Measurements from ENCODE around the gene TBXAS1. TPM values are rescaled to one million over a fixed set of nuclear protein-coding genes. Genes with fewer than 3 reads are reported as not detected.

The TBXAS1 gene
- polyA plus RNA-seq, 1 donor from 2014 or later, result 0.93 TPM

GRCh38 chr7:139931190-139931934, 102.3 kb downstream of the TBXAS1 start:
- Histone ChIP-seq H3K9me3 (ENCODE audit: low read length) (no peaks in the 10 kb centered on the region), H3K36me3 (ENCODE audit: insufficient read depth, low read length) (no peaks in the 10 kb centered on the region), H3K4me2 (ENCODE audit: low read length) (no peak overlapping the region), H3K79me2 (replicated peaks; ENCODE audit: insufficient read depth, low read length) (no peaks in the 10 kb centered on the region), H3K27ac (ENCODE audit: low read length) (no peak overlapping the region), H3K4me3 (ENCODE audit: low read length) (no peak overlapping the region), H3K9me2 (ENCODE audit: insufficient read depth, low read length) (no peaks in the 10 kb centered on the region), H3K9ac (ENCODE audit: low read length) (no peak overlapping the region), H2AFZ (ENCODE audit: low read depth, low read length) (no peak overlapping the region), H3K27me3 (ENCODE audit: insufficient read depth, low read depth, low read length) (no peaks in the 10 kb centered on the region), H3F3A (ENCODE audit: insufficient read depth, low read length, poor library complexity, severe bottlenecking) (no peaks in the 10 kb centered on the region), H4K20me1 (ENCODE audit: insufficient read depth) (no peaks in the 10 kb centered on the region)
- no peak for TF ChIP-seq RAD21 (conservative IDR thresholded peaks at IDR 0.05)
- no peak for TF ChIP-seq POLR2AphosphoS5 (IDR thresholded peaks at IDR 0.05)
- TF ChIP-seq CTCF (IDR thresholded peaks at IDR 0.05; ENCODE audit: poor library complexity, severe bottlenecking), result no peak
- TF ChIP-seq SMC3 (conservative IDR thresholded peaks at IDR 0.05; ENCODE audit: poor library complexity), result no peak
- no peak for TF ChIP-seq REST (IDR thresholded peaks at IDR 0.05; ENCODE audit: borderline replicate concordance)
- TF ChIP-seq TAF1 (IDR thresholded peaks at IDR 0.05; ENCODE audit: low read depth), result no peak
- TF ChIP-seq EZH2 (IDR thresholded peaks at IDR 0.05; ENCODE audit: borderline replicate concordance, insufficient read depth, low read length, poor library complexity, severe bottlenecking), result no peak
- TF ChIP-seq EP300 (conservative IDR thresholded peaks at IDR 0.05; ENCODE audit: poor library complexity, severe bottlenecking), result no peak
- no peak for TF ChIP-seq MXI1 (conservative IDR thresholded peaks at IDR 0.05; ENCODE audit: poor library complexity, severe bottlenecking)

GRCh38 chr7:139932531-139932930, 103.5 kb downstream of the TBXAS1 start:
- no peaks in the 10 kb centered on the region for H4K20me1 ChIP-seq (ENCODE audit: insufficient read depth)
- H3K27ac ChIP-seq (ENCODE audit: low read length), result no peak overlapping the region
- TF ChIP-seq TAF1 (IDR thresholded peaks at IDR 0.05; ENCODE audit: low read depth), result no peak
- no peak for TF ChIP-seq MXI1 (conservative IDR thresholded peaks at IDR 0.05; ENCODE audit: poor library complexity, severe bottlenecking)
- no peak for TF ChIP-seq POLR2AphosphoS5 (IDR thresholded peaks at IDR 0.05)
- TF ChIP-seq CTCF (IDR thresholded peaks at IDR 0.05; ENCODE audit: poor library complexity, severe bottlenecking), result no peak
- no peak for TF ChIP-seq RAD21 (conservative IDR thresholded peaks at IDR 0.05)
- TF ChIP-seq EP300 (conservative IDR thresholded peaks at IDR 0.05; ENCODE audit: poor library complexity, severe bottlenecking), result no peak
- H3K9me2 ChIP-seq (ENCODE audit: insufficient read depth, low read length), result no peaks in the 10 kb centered on the region
- H3K27me3 ChIP-seq (ENCODE audit: insufficient read depth, low read depth, low read length), result no peaks in the 10 kb centered on the region
- H2AFZ ChIP-seq (ENCODE audit: low read depth, low read length), result no peak overlapping the region
- no peaks in the 10 kb centered on the region for H3K9me3 ChIP-seq (ENCODE audit: low read length)
- no peaks in the 10 kb centered on the region for H3F3A ChIP-seq (ENCODE audit: insufficient read depth, low read length, poor library complexity, severe bottlenecking)
- no peak overlapping the region for H3K4me2 ChIP-seq (ENCODE audit: low read length)
- no peak overlapping the region for H3K9ac ChIP-seq (ENCODE audit: low read length)
- no peaks in the 10 kb centered on the region for H3K36me3 ChIP-seq (ENCODE audit: insufficient read depth, low read length)
- no peak overlapping the region for H3K4me3 ChIP-seq (ENCODE audit: low read length)
- H3K79me2 ChIP-seq (replicated peaks; ENCODE audit: insufficient read depth, low read length), result no peaks in the 10 kb centered on the region

All from neural cell (in vitro differentiated cells).